GM18499 (cell line): ENCODE results near the gene IFIT1B.
"Not testable (repeated sequence)": the region's sequence is repeated elsewhere in the genome, so short reads cannot be mapped to it uniquely, and the experiment has no call there.

Experiments
- ATAC-seq: cut with Tn5 transposase; IDR thresholded peaks from one replicate; pipeline ENCODE4 v1.9.1; 2021; ENCODE audit warnings: moderate number of reproducible peaks; ENCODE audit not compliant: insufficient read depth, unreplicated experiment

Gene IFIT1B

DNA sequence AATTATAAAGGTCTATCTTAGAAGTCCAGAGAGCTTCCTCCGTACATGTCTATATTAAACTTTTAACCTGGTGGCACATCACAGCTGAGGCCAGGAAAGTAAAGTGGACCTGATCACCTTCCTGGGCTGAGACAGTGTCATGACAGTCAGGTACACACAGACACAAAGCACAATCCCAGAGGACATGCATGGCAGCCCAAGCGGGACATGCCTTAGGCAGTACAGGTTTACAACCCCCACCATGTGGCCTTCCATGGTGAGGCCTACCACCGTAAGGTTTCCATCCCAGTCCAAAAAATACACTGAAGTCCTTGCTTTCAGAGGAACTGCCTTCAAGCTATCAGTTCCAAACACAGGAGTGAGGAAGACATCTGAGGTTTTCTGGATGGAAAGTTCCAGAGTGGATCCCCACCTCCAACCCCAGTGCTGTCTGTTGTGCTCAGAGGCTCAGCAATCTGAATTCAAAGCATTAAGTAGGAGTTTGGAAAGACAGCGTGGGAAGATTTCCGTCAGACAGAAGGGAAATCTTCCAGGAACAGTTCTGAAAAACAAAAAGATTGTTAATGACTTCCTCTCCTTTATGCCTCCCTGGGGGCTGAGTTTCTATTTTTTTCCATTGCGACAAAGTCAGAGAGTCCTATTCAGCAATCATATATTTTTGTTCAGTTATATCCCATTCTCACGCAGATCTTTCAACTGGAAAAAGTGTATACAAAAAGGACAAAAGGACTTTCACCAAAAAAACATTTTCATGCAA is 30.0 kb upstream of the IFIT1B start:
- no peak for ATAC-seq

- no peak for ATAC-seq
Measured at GRCh38 chr10:89348481-89348880, 29.4 kb upstream of the IFIT1B start.

- ATAC-seq, result no peak
Measured at GRCh38 chr10:89348975-89349374, 28.9 kb upstream of the IFIT1B start.

- not testable (repeated sequence) for ATAC-seq
Measured at GRCh38 chr10:89350631-89351315, 27.1 kb upstream of the IFIT1B start.

- ATAC-seq, result peak; percentile 73
Measured at GRCh38 chr10:89351412-89351779, 26.5 kb upstream of the IFIT1B start.

- no peak for ATAC-seq
Measured at GRCh38 chr10:89351780-89352597, 25.9 kb upstream of the IFIT1B start.

GRCh38 chr10:89352802-89353201 is 25.1 kb upstream of the IFIT1B start:
- ATAC-seq, result no peak

GRCh38 chr10:89355394-89355931 is 22.4 kb upstream of the IFIT1B start:
- ATAC-seq, result no peak

DNA sequence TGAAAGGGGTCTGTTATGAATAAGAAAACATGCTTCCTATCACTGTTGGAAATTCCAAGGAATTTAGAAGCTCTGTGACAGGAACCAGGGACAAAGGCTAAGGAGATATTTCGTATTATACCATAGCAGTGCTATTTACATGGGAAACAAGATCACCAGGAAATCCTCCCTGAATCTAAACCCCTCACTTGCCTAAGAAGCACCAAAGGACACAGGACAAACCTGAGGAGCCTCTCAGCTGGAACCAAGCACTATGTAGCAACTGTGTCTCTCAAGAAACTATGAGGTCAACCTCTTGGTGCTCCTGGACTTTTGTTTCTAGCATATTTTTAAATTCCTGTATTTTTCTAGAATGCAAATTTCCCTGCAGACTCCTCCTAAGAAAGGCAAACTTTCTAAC is 20.8 kb upstream of the IFIT1B start:
- ATAC-seq, result no peak

DNA sequence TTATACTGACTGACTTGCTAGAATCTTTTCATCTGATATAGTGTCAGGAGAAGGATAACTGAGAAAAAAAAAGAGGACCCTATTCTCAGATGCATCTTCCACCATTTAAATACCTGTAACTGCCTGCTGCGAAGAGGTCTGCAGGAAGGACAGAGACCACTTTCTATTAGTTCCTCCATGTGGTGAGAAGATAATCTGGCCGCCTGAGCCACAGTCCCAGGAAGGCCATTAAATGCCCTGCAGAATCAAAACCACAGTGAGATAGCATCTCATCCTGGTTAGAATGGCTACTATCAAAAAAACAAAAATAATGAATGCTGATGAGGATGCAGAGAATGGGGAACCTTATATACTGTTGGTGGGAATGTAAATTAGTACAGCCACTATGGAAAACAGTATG is 19.9 kb upstream of the IFIT1B start:
- no peak for ATAC-seq

- no peak for ATAC-seq
Measured at GRCh38 chr10:89360157-89360556, 17.7 kb upstream of the IFIT1B start.

- no peak for ATAC-seq
Measured at GRCh38 chr10:89362929-89363328, 14.9 kb upstream of the IFIT1B start.

DNA sequence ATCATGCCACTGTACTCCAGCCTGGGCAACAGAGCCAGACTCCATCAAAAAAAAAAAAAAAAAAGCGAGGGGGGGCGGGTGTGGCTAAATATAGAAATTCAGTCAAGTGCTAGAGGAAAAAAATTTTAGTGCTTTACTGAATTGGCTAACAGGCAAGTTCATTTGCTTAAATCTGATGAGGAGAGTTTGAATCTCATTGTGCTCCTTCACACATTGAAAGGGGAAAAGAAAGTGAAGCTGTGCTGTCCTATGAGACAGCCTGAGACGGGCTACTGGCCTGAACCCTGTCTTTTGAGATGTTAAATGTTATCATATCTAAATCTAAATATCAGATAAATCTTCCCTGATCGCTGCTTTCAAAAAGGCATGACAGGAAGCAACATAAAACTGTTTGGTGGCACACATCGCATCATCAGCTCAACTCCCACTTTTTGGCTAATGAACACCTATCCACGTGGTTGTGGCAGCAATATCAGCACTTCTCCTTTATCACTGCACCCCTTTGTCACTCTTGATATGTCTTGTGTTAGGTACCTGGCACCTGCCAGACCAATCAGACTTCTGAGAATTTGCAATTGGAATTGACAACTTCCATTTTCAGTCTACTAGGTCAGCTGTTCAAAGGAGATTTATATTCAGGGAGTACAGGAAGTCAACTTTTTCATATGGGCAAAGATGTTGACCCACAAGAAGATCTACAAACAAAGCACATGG is 14.0 kb upstream of the IFIT1B start:
- no peak for ATAC-seq

DNA sequence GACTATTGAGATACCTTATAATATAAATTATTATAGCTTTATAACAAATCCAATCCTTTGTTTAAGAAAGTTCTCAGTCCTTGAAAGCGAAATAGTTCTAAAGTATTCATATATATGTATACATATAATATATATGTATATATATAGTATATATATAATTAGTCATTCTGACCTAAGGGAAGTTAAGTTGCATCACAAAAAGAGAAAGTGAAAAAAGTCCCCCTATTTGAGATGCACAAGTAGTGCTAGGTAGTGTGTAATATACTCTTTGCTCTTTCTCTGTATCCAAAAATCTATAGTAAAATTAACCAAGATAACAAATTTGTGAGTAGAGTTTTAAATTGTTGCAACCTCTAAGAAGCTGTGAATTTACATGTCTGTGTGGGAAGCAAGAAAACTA is 13.3 kb upstream of the IFIT1B start:
- no peak for ATAC-seq

DNA sequence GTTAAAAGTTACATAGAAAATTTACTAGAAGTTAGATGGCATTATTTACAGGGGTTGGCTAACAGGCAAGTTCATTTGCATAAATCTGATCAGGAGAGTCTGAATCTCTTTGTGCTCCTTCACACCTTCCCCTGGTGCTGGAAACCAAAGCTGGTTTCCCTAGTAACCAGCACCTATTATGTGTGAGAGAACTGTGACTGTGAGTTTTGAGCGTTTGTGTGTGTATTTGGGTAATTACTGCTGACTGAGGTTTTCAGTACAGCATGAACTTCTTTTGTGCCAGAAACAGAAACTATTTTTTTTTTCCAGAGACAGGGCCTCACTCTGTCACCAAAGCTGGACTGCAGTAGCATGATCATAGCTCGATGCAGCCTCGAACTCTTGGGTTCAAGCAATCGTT is 10.3 kb upstream of the IFIT1B start:
- peak; percentile 53 for ATAC-seq

GRCh38 chr10:89368129-89368528 is 9.7 kb upstream of the IFIT1B start:
- no peak for ATAC-seq

GRCh38 chr10:89369156-89370105 is 8.4 kb upstream of the IFIT1B start:
- no peak for ATAC-seq

DNA sequence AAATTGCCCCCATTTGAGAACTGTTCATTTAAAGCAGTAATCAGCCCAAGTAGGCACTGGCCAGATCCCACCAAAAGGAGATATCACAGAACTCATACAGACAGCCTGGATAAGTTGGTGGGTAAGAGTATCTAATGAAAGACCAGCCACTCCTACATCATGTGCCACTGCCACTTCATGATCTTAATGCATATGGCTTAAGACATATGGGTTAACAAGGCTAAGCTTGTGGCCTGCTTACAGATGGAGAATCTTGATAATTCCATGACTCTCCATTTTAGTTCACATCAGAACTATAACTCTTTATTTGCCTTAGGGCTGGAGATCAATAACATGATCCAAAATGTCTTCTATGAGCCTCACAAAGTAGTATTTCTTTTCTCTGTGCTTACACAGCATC is 6.8 kb upstream of the IFIT1B start:
- no peak for ATAC-seq

GRCh38 chr10:89371987-89372386 is 5.9 kb upstream of the IFIT1B start:
- no peak for ATAC-seq
